A673 (cell line): ENCODE measurements around the gene KCNQ2.

ENCODE experiments used
- CTCF ChIP-seq: fragments of 300-800, 200-600 bp; sonication (generic); conservative IDR thresholded peaks from 2 replicates; pipeline ENCODE4 v1.5.1; 2017; ENCODE audit warnings: low read depth, mild to moderate bottlenecking, antibody characterized with exemption, low read length, moderate library complexity, mixed read lengths
- EZH2 ChIP-seq: fragments of 200-600 bp; sonication (generic); IDR thresholded peaks from 2 replicates; pipeline ENCODE4 v1.6.1; 2017; ENCODE audit warnings: borderline replicate concordance, low read depth, mild to moderate bottlenecking, mixed read lengths, antibody characterized with exemption, low read length; ENCODE audit not compliant: poor library complexity, severe bottlenecking

DNA sequence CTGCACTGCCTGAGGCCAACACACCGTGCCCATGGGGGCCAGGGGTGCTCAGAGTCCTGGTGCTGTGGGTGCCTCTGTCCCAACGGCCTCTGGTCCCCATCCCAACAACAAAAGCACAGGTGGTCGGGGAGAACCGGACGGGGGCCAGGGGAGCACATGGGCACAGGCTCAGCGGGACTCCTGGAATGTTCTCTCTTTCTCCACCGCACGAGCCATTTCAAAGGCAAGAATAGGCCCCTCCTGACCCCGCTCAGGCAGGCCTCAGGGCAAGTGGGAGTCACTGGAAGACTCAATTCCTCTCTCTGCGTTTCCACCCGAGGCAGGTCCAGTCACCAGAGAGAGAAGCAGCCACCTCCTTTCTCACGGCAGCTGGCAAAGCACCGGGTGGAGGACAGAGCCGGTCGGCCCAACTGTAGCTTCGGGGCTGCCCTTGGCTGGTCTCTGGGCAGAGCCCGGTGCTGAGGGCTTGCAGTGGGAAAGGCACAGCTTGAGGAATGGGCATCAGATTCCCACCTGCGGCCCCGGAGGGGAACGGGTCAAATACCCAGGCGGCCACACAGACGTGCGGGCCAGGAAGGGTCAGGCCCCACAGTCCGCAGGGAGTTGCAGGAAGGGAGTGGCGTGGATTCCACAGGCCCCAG, 55.2 kb downstream of the KCNQ2 start:
- TF ChIP-seq EZH2 = no peak
- TF ChIP-seq CTCF = no peak
